LHCN-M2 (cell line): ENCODE results near the gene C16orf78. TPM values are rescaled to one million over a fixed set of nuclear protein-coding genes. Genes with fewer than 3 reads are reported as not detected.

Experiments
- DNase-seq: peaks from one replicate; pipeline ENCODE4 v3.0.0-alpha.2; 2012; ENCODE audit warnings: low read depth
- polyA plus RNA-seq: library from polyadenylated mRNA; unstranded; fragments of >200 nt; gene quantifications from one replicate; pipeline ENCODE4 v1.2.1, GENCODE V29; 2012; ENCODE audit warnings: missing spikeins
- total RNA-seq: library from RNA; depleted of rRNA; stranded (reverse); fragments of >200 nt; gene quantifications from 2 replicates; pipeline ENCODE4 v1.2.3, GENCODE V29; 2014; rRNA removed

The C16orf78 gene
- total RNA-seq, result not detected in 2 replicates
- polyA plus RNA-seq, result not detected

GRCh38 chr16:49373504-49373903, at the start of gene C16orf78:
Gene C16orf78 (plus strand): TSS chr16:49373804. CDS start chr16:49373940, 136 bp downstream.
- DNase-seq, result no peak

GRCh38 chr16:49324703-49325102, 48.9 kb upstream of the C16orf78 start:
- DNase-seq, result no peak

DNA sequence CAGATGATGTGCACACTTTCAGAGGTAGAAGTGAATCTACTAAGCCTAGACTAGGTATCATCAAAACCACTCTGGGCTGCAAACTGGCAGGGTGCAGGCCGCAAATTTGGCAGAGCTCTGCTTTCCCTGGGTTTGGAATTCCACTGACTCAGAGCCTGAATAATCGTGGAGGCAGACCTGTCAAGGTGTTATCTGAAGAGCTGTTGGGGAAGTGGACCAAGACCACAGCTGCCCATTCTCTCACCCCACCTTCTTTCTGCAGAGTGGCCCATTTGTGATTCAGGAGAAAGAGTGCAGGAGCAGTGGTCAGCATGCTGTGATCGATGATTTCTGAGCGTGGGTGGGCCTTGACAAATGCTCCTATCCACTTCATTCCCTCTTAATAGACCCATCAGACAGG, 46.1 kb upstream of the C16orf78 start:
- DNase-seq, result no peak

GRCh38 chr16:49328325-49328724, 45.3 kb upstream of the C16orf78 start:
- no peak for DNase-seq

DNA sequence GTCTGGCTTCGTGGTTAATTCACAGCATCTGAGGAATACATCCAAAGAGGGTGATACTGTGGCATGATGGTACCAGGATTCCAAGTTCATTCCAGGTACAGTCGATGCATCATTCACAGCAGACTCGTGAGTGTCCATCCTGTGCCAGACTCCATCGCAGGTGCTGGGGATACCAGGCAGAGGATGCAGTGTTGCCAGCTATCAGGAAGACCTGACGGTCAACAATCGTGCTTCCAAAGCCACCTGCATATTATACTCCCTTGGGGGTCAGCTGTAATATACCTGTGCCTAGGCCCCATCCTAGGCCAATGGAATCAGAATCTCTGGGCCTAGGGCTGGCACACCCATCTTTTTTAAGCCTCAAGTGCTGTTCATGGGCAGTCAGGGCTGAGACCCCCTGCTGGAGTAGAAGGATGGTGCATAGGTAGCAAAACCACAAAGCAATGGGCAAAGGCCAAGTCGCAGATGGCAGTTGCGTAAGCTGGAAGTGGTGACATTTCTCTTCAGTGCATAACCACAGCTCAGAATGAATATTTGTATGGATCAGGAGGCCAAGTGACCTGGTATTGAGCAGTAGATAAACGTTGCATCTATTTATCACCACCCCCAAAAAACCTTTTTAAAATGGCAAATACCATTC, 42.9 kb upstream of the C16orf78 start:
- no peak for DNase-seq

- DNase-seq, result no peak
Measured at GRCh38 chr16:49332589-49333258, 40.9 kb upstream of the C16orf78 start.

- DNase-seq, result no peak
Measured at GRCh38 chr16:49333259-49333597, 40.4 kb upstream of the C16orf78 start.

GRCh38 chr16:49335828-49336227, 37.8 kb upstream of the C16orf78 start:
- no peak for DNase-seq

DNA sequence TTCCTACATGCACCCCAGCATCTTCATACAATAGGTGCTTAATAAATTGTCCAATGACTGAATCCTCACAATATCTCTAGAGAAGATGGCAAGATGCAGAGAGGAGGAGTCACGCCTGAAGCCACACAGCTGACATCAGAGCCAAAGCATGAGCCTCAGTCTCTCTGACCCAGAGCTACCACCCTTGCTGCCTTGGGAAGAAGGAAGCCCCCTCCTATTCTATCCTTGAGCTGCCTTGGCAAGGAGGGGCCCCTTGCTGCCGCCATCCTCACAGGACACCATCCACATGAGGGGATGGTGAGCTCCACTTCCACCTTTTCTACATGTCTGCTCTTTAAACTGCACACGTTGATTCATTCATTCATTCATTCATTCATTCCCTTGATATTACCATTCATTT, 37.0 kb upstream of the C16orf78 start:
- no peak for DNase-seq

- DNase-seq, result no peak
Measured at GRCh38 chr16:49337814-49338350, 35.7 kb upstream of the C16orf78 start.

- no peak for DNase-seq
Measured at GRCh38 chr16:49338611-49339265, 34.9 kb upstream of the C16orf78 start.

GRCh38 chr16:49340466-49340865, 33.1 kb upstream of the C16orf78 start:
- DNase-seq, result no peak

GRCh38 chr16:49341706-49342105, 31.9 kb upstream of the C16orf78 start:
- no peak for DNase-seq

DNA sequence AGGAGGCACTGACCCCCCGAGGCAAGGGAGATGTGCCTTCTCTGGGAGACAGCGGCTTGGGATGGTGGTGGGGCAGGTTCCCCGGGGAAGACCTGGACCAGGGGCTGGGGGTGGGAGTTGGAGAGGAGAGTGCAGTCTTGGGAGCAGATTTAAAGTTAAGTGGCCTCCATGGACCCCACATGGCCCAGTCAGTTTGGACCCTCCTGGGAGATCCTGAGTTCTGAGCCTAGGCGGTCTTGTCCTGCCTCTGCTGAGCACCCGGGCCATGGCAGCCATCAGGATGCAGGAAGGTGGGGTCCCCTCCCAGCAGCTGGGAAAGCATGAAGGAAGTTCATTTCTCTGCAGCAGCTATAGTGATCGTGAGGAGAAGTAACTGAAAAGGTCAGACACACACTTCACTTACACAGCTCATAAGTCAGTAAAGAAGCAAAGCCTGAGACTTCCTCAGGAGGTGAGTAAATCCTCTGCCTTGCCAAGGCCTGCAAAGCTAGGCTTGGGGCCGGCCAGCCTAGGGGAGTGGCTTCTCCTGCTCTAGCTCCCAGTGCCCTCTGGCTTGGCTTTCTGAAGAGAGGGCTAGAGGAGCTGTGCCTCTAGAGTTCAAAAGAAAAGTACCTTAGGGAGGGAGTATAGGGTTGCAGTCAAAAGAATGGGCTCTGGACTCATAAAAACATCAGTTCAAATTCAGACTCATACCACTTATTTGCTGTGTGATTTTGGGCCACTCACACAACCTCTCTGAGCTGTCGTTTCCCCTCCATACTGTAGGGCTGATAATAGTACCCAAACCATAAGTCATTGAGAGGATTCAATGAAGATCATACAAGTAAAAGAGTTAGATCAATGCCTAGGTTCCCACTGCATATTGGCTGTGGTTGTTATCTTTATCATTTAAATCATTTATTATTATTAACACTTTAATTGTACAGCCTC, 31.0 kb upstream of the C16orf78 start:
- no peak for DNase-seq

DNA sequence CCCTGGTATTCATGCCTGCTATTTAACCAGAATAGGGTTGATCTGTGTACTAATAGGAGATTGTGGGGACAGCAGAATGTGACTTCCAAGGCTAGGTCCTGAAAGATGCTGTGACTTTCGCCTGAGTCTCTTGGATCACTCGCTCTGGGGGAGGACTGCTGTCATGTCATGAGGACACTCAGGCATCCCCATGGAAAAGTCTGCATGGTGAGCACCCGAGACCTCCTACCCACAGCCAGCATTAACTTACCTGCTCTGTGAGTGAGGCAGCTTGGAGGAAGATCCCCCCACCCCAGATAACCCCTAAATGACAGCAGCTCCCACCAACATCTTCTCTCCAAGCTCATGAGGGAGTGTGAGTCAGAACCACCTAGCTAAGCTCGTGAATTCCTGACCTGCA, 30.3 kb upstream of the C16orf78 start:
- no peak for DNase-seq

- no peak for DNase-seq
Measured at GRCh38 chr16:49344401-49344800, 29.2 kb upstream of the C16orf78 start.

- DNase-seq, result no peak
Measured at GRCh38 chr16:49345829-49346228, 27.8 kb upstream of the C16orf78 start.

DNA sequence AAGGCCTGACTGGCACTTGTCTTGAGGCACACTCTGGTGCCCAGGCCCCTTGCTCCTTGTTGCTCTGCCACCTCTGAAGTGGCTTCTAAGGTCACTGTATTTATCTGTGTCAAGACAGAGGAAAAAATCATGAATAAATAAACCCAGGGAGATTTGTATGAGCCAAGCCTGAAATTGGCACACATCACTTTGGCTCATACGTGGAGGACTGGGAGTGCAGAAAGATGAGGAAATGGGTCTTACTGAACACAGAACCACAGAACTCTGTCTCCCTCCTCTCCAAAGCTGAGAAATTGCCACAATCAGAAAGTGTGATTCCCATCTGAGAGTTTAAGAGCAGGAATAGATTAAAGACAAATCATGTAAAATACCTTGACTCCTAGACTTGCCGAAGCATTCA, 27.1 kb upstream of the C16orf78 start:
- DNase-seq, result no peak

- DNase-seq, result no peak
Measured at GRCh38 chr16:49347476-49347875, 26.1 kb upstream of the C16orf78 start.

GRCh38 chr16:49348408-49349176, 25.0 kb upstream of the C16orf78 start:
- no peak for DNase-seq
